ENCODE measurements around the gene CHKA. TPM values are rescaled to one million over a fixed set of nuclear protein-coding genes. Genes with fewer than 3 reads are reported as not detected.

CHKA gene
- total and polyA plus RNA-seq, 2 experiments from 2014 or later: 37.1 to 94.4 TPM

- TF ChIP-seq, protein P1, sequence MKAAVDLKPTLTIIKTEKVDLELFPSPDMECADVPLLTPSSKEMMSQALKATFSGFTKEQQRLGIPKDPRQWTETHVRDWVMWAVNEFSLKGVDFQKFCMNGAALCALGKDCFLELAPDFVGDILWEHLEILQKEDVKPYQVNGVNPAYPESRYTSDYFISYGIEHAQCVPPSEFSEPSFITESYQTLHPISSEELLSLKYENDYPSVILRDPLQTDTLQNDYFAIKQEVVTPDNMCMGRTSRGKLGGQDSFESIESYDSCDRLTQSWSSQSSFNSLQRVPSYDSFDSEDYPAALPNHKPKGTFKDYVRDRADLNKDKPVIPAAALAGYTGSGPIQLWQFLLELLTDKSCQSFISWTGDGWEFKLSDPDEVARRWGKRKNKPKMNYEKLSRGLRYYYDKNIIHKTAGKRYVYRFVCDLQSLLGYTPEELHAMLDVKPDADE (IDR thresholded peaks at IDR 0.05): no peak
- TF ChIP-seq EZH2 (IDR thresholded peaks at IDR 0.05; ENCODE audit: low read depth, unreplicated experiment): no peak
- no peak for TF ChIP-seq CREB1 (CRISPR knock-in tag; IDR thresholded peaks at IDR 0.05; ENCODE audit: low read depth)
- TF ChIP-seq POLR2AphosphoS5 (IDR thresholded peaks at IDR 0.05; ENCODE audit: low read depth): no peak
- no peak for TF ChIP-seq ZNF114 (CRISPR knock-in tag; IDR thresholded peaks at IDR 0.05)
- TF ChIP-seq NANOG (IDR thresholded peaks at IDR 0.05; ENCODE audit: borderline replicate concordance): no peak
- TF ChIP-seq CTCF (conservative IDR thresholded peaks at IDR 0.05; ENCODE audit: low read depth in 2 of 2): no peak
- TF ChIP-seq JUNB (IDR thresholded peaks at IDR 0.05; ENCODE audit: unreplicated experiment): no peak
These were observed 13.5 kb downstream of the CHKA start (continued) for GRCh38 chr11:68107689-68108088.

GRCh38 chr11:68106165-68106940, 14.8 kb downstream of the CHKA start:
- peaks cover 26% of the 10 kb centered on the region for H3K4me1 Mint-ChIP-seq
- H2AFZ ChIP-seq: no peak overlapping the region
- H3K79me2 ChIP-seq (replicated peaks; ENCODE audit: insufficient read depth): peaks cover 100% of the 10 kb centered on the region
- no peak for DNase-seq (ENCODE audit: low spot score)
- H3K27me3 ChIP-seq (ENCODE audit: insufficient read depth): no peaks in the 10 kb centered on the region
- peaks cover 8% of the 10 kb centered on the region; the same call in 1 of the 2 replicates for H3F3A ChIP-seq (replicated peaks; ENCODE audit: low read depth)
- ATAC-seq: peak; percentile 56
- H4K20me1 ChIP-seq (replicated peaks; ENCODE audit: insufficient read depth): peaks cover 81% of the 10 kb centered on the region
- H3K27ac Mint-ChIP-seq: peak overlapping the region; percentile 66; the same call in 1 of the 2 replicates
- H3K4me3 ChIP-seq: no peak overlapping the region
- H3K4me3 Mint-ChIP-seq: no peak overlapping the region
- peaks cover 26% of the 10 kb centered on the region for H3K4me1 ChIP-seq (ENCODE audit: insufficient read depth)
- peaks cover 23% of the 10 kb centered on the region for H3K36me3 Mint-ChIP-seq (ENCODE audit: low read depth)
- H3K4me2 ChIP-seq: no peak overlapping the region
- no peaks in the 10 kb centered on the region for H3K9me2 ChIP-seq (ENCODE audit: insufficient read depth)
- H3K27ac ChIP-seq (ENCODE audit: low read depth): peak overlapping the region; percentile 32; the same call in 1 of the 2 replicates
- H3K9me3 Mint-ChIP-seq: no peaks in the 10 kb centered on the region; the same call in 2 of the 3 replicates
- peaks cover 7% of the 10 kb centered on the region for H3K27me3 Mint-ChIP-seq (ENCODE audit: insufficient read depth, low read depth, poor library complexity)
- H3K36me3 ChIP-seq (ENCODE audit: insufficient read depth): no peaks in the 10 kb centered on the region; the same call in 1 of the 2 replicates
- TF ChIP-seq ZNF114 (CRISPR knock-in tag; IDR thresholded peaks at IDR 0.05) (no peak), ZNF331 (CRISPR knock-in tag; IDR thresholded peaks at IDR 0.05; ENCODE audit: low read depth) (no peak), EZH2phosphoT487 (IDR thresholded peaks at IDR 0.05; ENCODE audit: unreplicated experiment) (no peak), NANOG (IDR thresholded peaks at IDR 0.05; ENCODE audit: borderline replicate concordance) (no peak), CTCF (conservative IDR thresholded peaks at IDR 0.05; ENCODE audit: low read depth in 2 of 2) (no peak), EZH2 (IDR thresholded peaks at IDR 0.05; ENCODE audit: low read depth, unreplicated experiment) (no peak), STAT1 (IDR thresholded peaks at IDR 0.05; ENCODE audit: unreplicated experiment) (no peak), CREB1 (CRISPR knock-in tag; IDR thresholded peaks at IDR 0.05; ENCODE audit: low read depth) (no peak), JUNB (IDR thresholded peaks at IDR 0.05; ENCODE audit: unreplicated experiment) (no peak)
- TF ChIP-seq, protein P2, sequence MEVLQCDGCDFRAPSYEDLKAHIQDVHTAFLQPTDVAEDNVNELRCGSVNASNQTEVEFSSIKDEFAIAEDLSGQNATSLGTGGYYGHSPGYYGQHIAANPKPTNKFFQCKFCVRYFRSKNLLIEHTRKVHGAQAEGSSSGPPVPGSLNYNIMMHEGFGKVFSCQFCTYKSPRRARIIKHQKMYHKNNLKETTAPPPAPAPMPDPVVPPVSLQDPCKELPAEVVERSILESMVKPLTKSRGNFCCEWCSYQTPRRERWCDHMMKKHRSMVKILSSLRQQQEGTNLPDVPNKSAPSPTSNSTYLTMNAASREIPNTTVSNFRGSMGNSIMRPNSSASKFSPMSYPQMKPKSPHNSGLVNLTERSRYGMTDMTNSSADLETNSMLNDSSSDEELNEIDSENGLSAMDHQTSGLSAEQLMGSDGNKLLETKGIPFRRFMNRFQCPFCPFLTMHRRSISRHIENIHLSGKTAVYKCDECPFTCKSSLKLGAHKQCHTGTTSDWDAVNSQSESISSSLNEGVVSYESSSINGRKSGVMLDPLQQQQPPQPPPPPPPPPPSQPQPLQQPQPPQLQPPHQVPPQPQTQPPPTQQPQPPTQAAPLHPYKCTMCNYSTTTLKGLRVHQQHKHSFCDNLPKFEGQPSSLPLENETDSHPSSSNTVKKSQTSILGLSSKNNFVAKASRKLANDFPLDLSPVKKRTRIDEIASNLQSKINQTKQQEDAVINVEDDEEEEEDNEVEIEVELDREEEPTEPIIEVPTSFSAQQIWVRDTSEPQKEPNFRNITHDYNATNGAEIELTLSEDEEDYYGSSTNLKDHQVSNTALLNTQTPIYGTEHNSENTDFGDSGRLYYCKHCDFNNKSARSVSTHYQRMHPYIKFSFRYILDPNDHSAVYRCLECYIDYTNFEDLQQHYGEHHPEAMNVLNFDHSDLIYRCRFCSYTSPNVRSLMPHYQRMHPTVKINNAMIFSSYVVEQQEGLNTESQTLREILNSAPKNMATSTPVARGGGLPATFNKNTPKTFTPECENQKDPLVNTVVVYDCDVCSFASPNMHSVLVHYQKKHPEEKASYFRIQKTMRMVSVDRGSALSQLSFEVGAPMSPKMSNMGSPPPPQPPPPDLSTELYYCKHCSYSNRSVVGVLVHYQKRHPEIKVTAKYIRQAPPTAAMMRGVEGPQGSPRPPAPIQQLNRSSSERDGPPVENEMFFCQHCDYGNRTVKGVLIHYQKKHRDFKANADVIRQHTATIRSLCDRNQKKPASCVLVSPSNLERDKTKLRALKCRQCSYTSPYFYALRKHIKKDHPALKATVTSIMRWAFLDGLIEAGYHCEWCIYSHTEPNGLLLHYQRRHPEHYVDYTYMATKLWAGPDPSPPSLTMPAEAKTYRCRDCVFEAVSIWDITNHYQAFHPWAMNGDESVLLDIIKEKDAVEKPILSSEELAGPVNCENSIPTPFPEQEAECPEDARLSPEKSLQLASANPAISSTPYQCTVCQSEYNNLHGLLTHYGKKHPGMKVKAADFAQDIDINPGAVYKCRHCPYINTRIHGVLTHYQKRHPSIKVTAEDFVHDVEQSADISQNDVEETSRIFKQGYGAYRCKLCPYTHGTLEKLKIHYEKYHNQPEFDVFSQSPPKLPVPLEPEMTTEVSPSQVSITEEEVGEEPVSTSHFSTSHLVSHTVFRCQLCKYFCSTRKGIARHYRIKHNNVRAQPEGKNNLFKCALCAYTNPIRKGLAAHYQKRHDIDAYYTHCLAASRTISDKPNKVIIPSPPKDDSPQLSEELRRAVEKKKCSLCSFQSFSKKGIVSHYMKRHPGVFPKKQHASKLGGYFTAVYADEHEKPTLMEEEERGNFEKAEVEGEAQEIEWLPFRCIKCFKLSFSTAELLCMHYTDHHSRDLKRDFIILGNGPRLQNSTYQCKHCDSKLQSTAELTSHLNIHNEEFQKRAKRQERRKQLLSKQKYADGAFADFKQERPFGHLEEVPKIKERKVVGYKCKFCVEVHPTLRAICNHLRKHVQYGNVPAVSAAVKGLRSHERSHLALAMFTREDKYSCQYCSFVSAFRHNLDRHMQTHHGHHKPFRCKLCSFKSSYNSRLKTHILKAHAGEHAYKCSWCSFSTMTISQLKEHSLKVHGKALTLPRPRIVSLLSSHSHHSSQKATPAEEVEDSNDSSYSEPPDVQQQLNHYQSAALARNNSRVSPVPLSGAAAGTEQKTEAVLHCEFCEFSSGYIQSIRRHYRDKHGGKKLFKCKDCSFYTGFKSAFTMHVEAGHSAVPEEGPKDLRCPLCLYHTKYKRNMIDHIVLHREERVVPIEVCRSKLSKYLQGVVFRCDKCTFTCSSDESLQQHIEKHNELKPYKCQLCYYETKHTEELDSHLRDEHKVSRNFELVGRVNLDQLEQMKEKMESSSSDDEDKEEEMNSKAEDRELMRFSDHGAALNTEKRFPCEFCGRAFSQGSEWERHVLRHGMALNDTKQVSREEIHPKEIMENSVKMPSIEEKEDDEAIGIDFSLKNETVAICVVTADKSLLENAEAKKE (CRISPR knock-in tag; IDR thresholded peaks at IDR 0.05): no peak
